Measurements from ENCODE around the gene FUCA2. TPM values are rescaled to one million over a fixed set of nuclear protein-coding genes. Genes with fewer than 3 reads are reported as not detected.
"Not testable (repeated sequence)": the region's sequence is repeated elsewhere in the genome, so short reads cannot be mapped to it uniquely, and the experiment has no call there.

FUCA2 gene
- total RNA-seq, 5 donors from 2014 or later (not counting 1 experiment from before 2014, with no cell fraction given): 4.6 to 9.0 (median 7.1) TPM

DNA sequence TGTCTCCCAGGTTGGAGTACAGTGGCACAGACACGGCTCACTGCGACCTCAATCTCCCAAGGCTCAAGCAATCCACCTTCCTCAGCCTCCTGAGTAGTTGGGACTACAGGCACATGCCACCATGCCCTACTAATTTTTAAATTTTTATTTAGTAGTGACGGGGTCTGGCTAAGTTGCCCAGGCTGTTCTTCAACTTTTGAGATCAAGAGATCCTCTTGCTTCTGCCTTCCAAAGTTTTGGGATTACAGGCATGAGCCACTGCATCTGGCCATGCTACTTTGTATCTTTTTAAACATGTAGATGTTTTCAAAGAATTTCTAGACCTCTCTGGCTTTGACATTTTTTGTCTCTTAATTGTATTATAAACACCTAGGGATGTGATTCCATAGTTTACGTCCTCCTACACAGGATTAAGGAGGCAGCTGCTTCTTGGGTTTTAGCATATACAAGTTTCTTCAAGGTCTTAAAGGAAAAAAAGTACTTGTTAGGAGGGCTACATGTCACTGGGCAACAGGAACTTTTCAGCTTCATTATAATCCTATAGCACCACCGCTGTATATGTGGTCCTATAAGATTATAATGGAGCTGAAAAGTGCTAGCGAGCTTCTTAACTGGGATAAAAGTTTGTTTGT is 62.3 kb downstream of the FUCA2 start:
- Histone ChIP-seq H3K9me3 (no peaks in the 10 kb centered on the region), H3K4me3 (ENCODE audit: control insufficient read depth in 1 of 2, extremely low read depth in 1 of 2, low read length in 1 of 2) (peak overlapping the region; percentile 90 to 94), H3K4me1 (ENCODE audit: control insufficient read depth in 1 of 2, extremely low read depth in 1 of 2, insufficient read depth in 2 of 2, low read length in 2 of 2) (peaks cover 7 to 12% of the 10 kb centered on the region in 2 experiments), H3K36me3 (ENCODE audit: control insufficient read depth in 2 of 2, extremely low read depth in 1 of 2, insufficient read depth in 1 of 2, low read length in 1 of 2) (peaks cover 0 to 4% of the 10 kb centered on the region in 2 donors), H3K27me3 (replicated peaks in 1 of 2; ENCODE audit: control insufficient read depth in 2 of 2, extremely low read depth in 1 of 2, insufficient read depth in 2 of 2, low read length in 1 of 2) (no peaks in the 10 kb centered on the region), H3K27ac (ENCODE audit: low read length) (no peak overlapping the region)
- DNase-seq: no peak
- Mint-ChIP-seq H3K27me3 (no peaks in the 10 kb centered on the region), H3K9me3 (no peaks in the 10 kb centered on the region), H3K27ac (peak overlapping the region in 1 of 2 donors; percentile 98), H3K36me3 (peaks cover 7% of the 10 kb centered on the region), H3K4me3 (peak overlapping the region; percentile 96 to 100 (median 99)), H3K4me1 (peaks cover 41 to 45% (median 43%) of the 10 kb centered on the region in 3 donors)
- POLR2A ChIA-PET: interaction anchor here in 1 of 2 donors (1.2 kb wide), 1 partner anchor 395 kb away, joined by 4 read pairs; no protein-coding TSS in a partner anchor
- CTCF ChIA-PET: interaction anchor here in 1 of 2 donors (0.8 kb wide), 1 partner anchor 23 kb away, joined by 5 read pairs; no protein-coding TSS in a partner anchor
- no peak for ATAC-seq (replicated peaks in 1 of 4)
- 94% methylated on average over 3 of the region's 6 CpGs for WGBS (ENCODE audit: insufficient coverage)

DNA sequence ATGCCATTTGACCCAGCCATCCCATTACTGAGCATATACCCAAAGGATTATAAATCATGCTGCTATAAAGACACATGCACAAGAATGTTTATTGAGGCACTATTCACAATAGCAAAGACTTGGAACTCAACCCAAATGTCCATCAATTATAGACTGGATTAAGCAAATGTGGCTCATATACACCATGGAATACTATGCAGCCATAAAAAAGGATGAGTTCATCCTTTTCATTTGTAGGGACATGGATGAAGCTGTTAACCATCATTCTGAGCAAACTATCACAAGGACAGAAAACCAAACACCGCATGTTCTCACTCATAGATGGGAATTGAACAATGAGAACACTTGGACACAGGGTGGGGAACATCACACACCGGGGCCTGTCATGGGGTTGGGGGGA is 63.7 kb downstream of the FUCA2 start:
- H3K27ac Mint-ChIP-seq; H3K36me3 ChIP-seq (ENCODE audit: control insufficient read depth in 2 of 2, extremely low read depth in 1 of 2, insufficient read depth in 1 of 2, low read length in 1 of 2); DNase-seq; H3K9me3 Mint-ChIP-seq; H3K27me3 ChIP-seq (replicated peaks in 1 of 2; ENCODE audit: control insufficient read depth in 2 of 2, extremely low read depth in 1 of 2, insufficient read depth in 2 of 2, low read length in 1 of 2); H3K27me3 Mint-ChIP-seq; H3K9me3 ChIP-seq; H3K4me3 ChIP-seq (ENCODE audit: control insufficient read depth in 1 of 2, extremely low read depth in 1 of 2, low read length in 1 of 2); CTCF ChIA-PET; H3K4me3 Mint-ChIP-seq; H3K27ac ChIP-seq (ENCODE audit: low read length); ATAC-seq (replicated peaks in 1 of 4): not testable (repeated sequence)
- WGBS (ENCODE audit: insufficient coverage): no CpG with 5 or more reads among the region's 2 CpGs
- peaks cover 7 to 12% of the 10 kb centered on the region in 2 experiments for H3K4me1 ChIP-seq (ENCODE audit: control insufficient read depth in 1 of 2, extremely low read depth in 1 of 2, insufficient read depth in 2 of 2, low read length in 2 of 2)
- POLR2A ChIA-PET: interaction anchor here in 1 of 2 donors (0.6 to 0.7 kb wide), 3 partner anchors 69 to 643 kb away, joined by 3 to 4 read pairs (median 3); no protein-coding TSS in a partner anchor
- peaks cover 12% of the 10 kb centered on the region for H3K36me3 Mint-ChIP-seq
- peaks cover 31 to 40% (median 37%) of the 10 kb centered on the region in 3 donors for H3K4me1 Mint-ChIP-seq

Other genes starting within 250 kb of the FUCA2 start
- 10 to 100 TPM; 15.8 to 22.8 (median 19.3) TPM for gene ADAT2, start 61.0 kb downstream of the FUCA2 start, total RNA-seq
- gene PEX3, start 60.9 kb downstream of the FUCA2 start, total RNA-seq: 10 to 100 TPM; 12.2 to 19.9 (median 16.9) TPM
- 10 to 100 TPM; 31.9 to 50.3 (median 36.7) TPM for gene PHACTR2, start 166.2 kb upstream of the FUCA2 start, total RNA-seq